Fibroblast of lung (primary cell): ENCODE data around the gene CCNB1. TPM values are rescaled to one million over a fixed set of nuclear protein-coding genes. Genes with fewer than 3 reads are reported as not detected.
"Not testable (repeated sequence)": the region's sequence is repeated elsewhere in the genome, so short reads cannot be mapped to it uniquely, and the experiment has no call there.

Experiments used
- DNase-seq, 2 donors: peaks; one replicate each; pipeline versions ENCODE4 v3.0.0 to v3.0.0-alpha.2; 2010; ENCODE audit warnings: low read depth in 2 of 2
- H2AFZ ChIP-seq: 2 replicates; pipeline ENCODE4 v1.5.1; 2012; ENCODE audit warnings: low read length, control low read depth, inconsistent platforms
- H3K27ac ChIP-seq: 2 replicates; pipeline ENCODE4 v1.5.1; 2011; ENCODE audit warnings: low read length, control low read depth; ENCODE audit not compliant: insufficient read depth
- H3K27me3 ChIP-seq: 2 replicates; pipeline ENCODE4 v1.5.1; 2011; ENCODE audit warnings: mild to moderate bottlenecking, low read length; ENCODE audit not compliant: control insufficient read depth, insufficient read depth
- H3K36me3 ChIP-seq: 2 replicates; pipeline ENCODE4 v1.5.1; 2011; ENCODE audit warnings: low read length; ENCODE audit not compliant: control insufficient read depth, insufficient read depth
- H3K4me1 ChIP-seq: 2 replicates; pipeline ENCODE4 v1.5.1; 2011; ENCODE audit warnings: low read length; ENCODE audit not compliant: control insufficient read depth, insufficient read depth; ENCODE audit errors: extremely low read depth
- H3K4me2 ChIP-seq: 2 replicates; pipeline ENCODE4 v1.5.1; 2011; ENCODE audit warnings: low read length, control low read depth; ENCODE audit not compliant: insufficient read depth; ENCODE audit errors: extremely low read depth
- H3K4me3 ChIP-seq, 4 experiments: fragments of 200-600 bp in 1 of 4; sonication (generic) in 1 of 4; replicated peaks in 1 of 4; 2 replicates each; pipeline ENCODE4 v1.5.1; 2011 to 2016; ENCODE audit warnings: low read length in 4 of 4, low read depth in 3 of 4, mild to moderate bottlenecking in 3 of 4, control low read depth in 2 of 4, inconsistent platforms in 1 of 4, mixed read lengths in 1 of 4; ENCODE audit not compliant: insufficient read depth in 1 of 4; ENCODE audit errors: control extremely low read depth in 1 of 4
- H3K79me2 ChIP-seq: 2 replicates; pipeline ENCODE4 v1.5.1; 2012; ENCODE audit warnings: mild to moderate bottlenecking, low read length, inconsistent platforms; ENCODE audit not compliant: control insufficient read depth, insufficient read depth
- H3K9ac ChIP-seq: 2 replicates; pipeline ENCODE4 v1.5.1; 2011; ENCODE audit warnings: mild to moderate bottlenecking, low read length, control low read depth; ENCODE audit not compliant: insufficient read depth
- H3K9me3 ChIP-seq: 2 replicates; pipeline ENCODE4 v1.5.1; 2012; ENCODE audit warnings: low read depth, low read length; ENCODE audit not compliant: control insufficient read depth, insufficient read depth
- H4K20me1 ChIP-seq: 2 replicates; pipeline ENCODE4 v1.5.1; 2011; ENCODE audit warnings: low read length; ENCODE audit not compliant: control insufficient read depth, insufficient read depth; ENCODE audit errors: extremely low read depth
- EZH2 ChIP-seq: IDR thresholded peaks from 2 replicates; pipeline ENCODE4 v1.5.1; 2012; ENCODE audit warnings: low read length, control low read depth, mild to moderate bottlenecking; ENCODE audit errors: missing control alignments
- polyA plus RNA-seq, 2 donors: library from polyadenylated mRNA; depleted of rRNA in 1 of 2; stranded (reverse) in 1 of 2; unstranded in 1 of 2; fragments of >200 nt; gene quantifications; 2 replicates each; pipeline ENCODE4 v1.2.1, GENCODE V29; 2011 to 2012; ENCODE audit warnings: missing spikeins in 1 of 2
- total RNA-seq: library from RNA; depleted of rRNA; stranded (reverse); fragments of >200 nt; gene quantifications from 2 replicates; pipeline ENCODE4 v1.2.1, GENCODE V29; 2014
- TF ChIP-seq, protein P1 (sequence below), 2 donors: IDR thresholded peaks in 1 of 2; conservative IDR thresholded peaks in 1 of 2; 1 replicate in 1 of 2; 2 replicates in 1 of 2; pipeline ENCODE4 v1.5.1; 2011 to 2012; ENCODE audit warnings: low read length in 2 of 2, control low read depth in 1 of 2, inconsistent platforms in 1 of 2, low read depth in 1 of 2, mild to moderate bottlenecking in 1 of 2

CCNB1 gene
- total and polyA plus RNA-seq, 2 donors (not counting 1 experiment from before 2014, with no cell fraction given), result 46.8 to 74.3 TPM

DNA sequence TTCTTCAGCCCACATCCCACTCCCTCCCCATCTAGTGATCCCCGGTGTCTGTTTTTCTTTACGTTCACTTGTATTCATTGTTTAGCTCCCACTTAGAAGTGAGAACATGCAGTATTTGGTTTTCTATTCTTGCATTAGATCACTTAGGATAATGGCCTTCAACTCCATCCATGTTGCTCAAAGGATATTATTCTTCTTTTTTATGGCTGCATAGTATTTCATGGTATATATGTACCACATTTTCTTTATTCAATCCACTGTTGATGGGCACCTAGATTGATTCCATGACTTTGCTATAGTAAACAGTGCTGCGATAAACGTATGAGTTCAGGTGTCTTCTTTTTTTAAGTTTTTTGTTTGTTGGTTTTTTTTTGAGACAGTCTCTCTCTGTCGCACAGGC lies 29.1 kb upstream of the CCNB1 start:
- H3K4me1 ChIP-seq, result no peaks in the 10 kb centered on the region
- H3K27ac ChIP-seq, result no peak overlapping the region
- H3K79me2 ChIP-seq, result no peaks in the 10 kb centered on the region
- no peak overlapping the region for H3K4me3 ChIP-seq
- no peak for DNase-seq
- no peak overlapping the region for H3K9ac ChIP-seq
- no peaks in the 10 kb centered on the region for H3K36me3 ChIP-seq
- H3K27me3 ChIP-seq, result no peaks in the 10 kb centered on the region
- TF ChIP-seq EZH2, result no peak
- TF ChIP-seq, protein P1, sequence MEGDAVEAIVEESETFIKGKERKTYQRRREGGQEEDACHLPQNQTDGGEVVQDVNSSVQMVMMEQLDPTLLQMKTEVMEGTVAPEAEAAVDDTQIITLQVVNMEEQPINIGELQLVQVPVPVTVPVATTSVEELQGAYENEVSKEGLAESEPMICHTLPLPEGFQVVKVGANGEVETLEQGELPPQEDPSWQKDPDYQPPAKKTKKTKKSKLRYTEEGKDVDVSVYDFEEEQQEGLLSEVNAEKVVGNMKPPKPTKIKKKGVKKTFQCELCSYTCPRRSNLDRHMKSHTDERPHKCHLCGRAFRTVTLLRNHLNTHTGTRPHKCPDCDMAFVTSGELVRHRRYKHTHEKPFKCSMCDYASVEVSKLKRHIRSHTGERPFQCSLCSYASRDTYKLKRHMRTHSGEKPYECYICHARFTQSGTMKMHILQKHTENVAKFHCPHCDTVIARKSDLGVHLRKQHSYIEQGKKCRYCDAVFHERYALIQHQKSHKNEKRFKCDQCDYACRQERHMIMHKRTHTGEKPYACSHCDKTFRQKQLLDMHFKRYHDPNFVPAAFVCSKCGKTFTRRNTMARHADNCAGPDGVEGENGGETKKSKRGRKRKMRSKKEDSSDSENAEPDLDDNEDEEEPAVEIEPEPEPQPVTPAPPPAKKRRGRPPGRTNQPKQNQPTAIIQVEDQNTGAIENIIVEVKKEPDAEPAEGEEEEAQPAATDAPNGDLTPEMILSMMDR (conservative IDR thresholded peaks at IDR 0.05 in 1 of 2, IDR thresholded peaks at IDR 0.05 in 1 of 2; ENCODE audit: low read depth in 1 of 2, low read length in 2 of 2), result no peak
- no peak overlapping the region for H2AFZ ChIP-seq
- H3K9me3 ChIP-seq, result no peaks in the 10 kb centered on the region
- no peak overlapping the region for H3K4me2 ChIP-seq
- H4K20me1 ChIP-seq, result no peaks in the 10 kb centered on the region

DNA sequence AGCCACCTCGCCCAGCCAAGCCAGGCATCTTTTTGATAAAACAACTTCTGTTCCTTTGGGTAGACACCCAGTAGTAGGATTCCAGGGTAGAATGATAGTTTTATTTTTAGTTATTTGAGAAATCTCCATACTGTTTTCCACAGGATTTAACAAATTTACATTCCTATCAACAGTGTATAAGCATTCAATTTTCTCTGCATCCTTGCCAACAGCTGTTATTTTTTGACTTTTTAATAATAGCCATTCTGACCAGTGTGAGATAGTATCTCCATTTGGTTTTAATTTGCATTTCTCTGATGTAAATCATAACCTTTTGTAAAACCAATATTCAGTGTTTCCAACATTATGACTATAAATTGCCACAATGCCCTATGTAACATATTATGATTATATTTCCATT lies 28.2 kb upstream of the CCNB1 start:
- TF ChIP-seq, protein P1 (conservative IDR thresholded peaks at IDR 0.05 in 1 of 2, IDR thresholded peaks at IDR 0.05 in 1 of 2; ENCODE audit: low read depth in 1 of 2, low read length in 2 of 2), result no peak
- TF ChIP-seq EZH2, result no peak

DNA sequence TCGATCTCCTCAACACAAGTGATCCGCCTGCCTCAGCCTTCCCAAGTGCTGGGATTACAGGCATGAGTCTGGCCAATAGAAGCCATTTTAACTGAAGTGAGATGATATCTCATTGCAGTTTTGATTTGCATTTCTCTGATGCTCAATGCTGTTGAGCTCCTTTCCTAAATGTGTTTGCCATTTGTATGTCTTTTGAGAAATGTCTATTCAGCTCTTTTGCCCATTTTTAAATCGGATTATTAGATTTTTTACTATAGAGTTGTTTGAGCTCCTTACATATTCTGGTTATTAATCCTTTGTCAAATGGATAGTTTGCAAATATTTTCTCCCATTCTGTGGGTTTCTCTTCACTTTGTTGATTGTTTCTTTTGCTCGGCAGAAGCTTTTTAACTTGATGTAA lies 26.7 kb upstream of the CCNB1 start:
- not testable (repeated sequence) for H3K9ac ChIP-seq, H3K27ac ChIP-seq, H3K36me3 ChIP-seq, DNase-seq, H3K4me3 ChIP-seq, H4K20me1 ChIP-seq, H2AFZ ChIP-seq, H3K4me1 ChIP-seq, H3K79me2 ChIP-seq, H3K4me2 ChIP-seq, H3K9me3 ChIP-seq, H3K27me3 ChIP-seq

More for the DNA sequence above, 28.2 kb upstream of the CCNB1 start:
- no peaks in the 10 kb centered on the region for H4K20me1 ChIP-seq
- H3K36me3 ChIP-seq, result no peaks in the 10 kb centered on the region
- H3K4me3 ChIP-seq, result no peak overlapping the region
- no peak overlapping the region for H3K9ac ChIP-seq
- H3K27me3 ChIP-seq, result no peaks in the 10 kb centered on the region
- no peaks in the 10 kb centered on the region for H3K79me2 ChIP-seq
- H3K4me1 ChIP-seq, result no peaks in the 10 kb centered on the region
- no peak overlapping the region for H2AFZ ChIP-seq
- H3K27ac ChIP-seq, result no peak overlapping the region
- H3K9me3 ChIP-seq, result no peaks in the 10 kb centered on the region
- no peak overlapping the region for H3K4me2 ChIP-seq
- DNase-seq, result no peak
